CD14-positive monocyte (primary cell): ENCODE measurements around the gene RHOD. TPM values are rescaled to one million over a fixed set of nuclear protein-coding genes. Genes with fewer than 3 reads are reported as not detected.

ENCODE experiments used
- DNase-seq, 3 donors: peaks; one replicate each; pipeline ENCODE4 v3.0.0-alpha.2; 2011 to 2022
- H2AFZ ChIP-seq: 2 replicates; pipeline ENCODE4 v1.6.0; 2012; ENCODE audit warnings: mild to moderate bottlenecking, low read depth, low read length, inconsistent platforms; ENCODE audit not compliant: insufficient read depth, poor library complexity, severe bottlenecking
- H3K27ac ChIP-seq, 2 donors: 1 replicate in 1 of 2; 2 replicates in 1 of 2; pipeline ENCODE4 v1.5.1; 2012 to 2013; ENCODE audit warnings: low read length in 2 of 2, control low read depth in 1 of 2, inconsistent platforms in 1 of 2, low read depth in 1 of 2, mild to moderate bottlenecking in 1 of 2
- H3K27me3 ChIP-seq, 2 donors: one replicate each; pipeline versions ENCODE4 v1.6.0 to v1.6.1; 2011 to 2013; ENCODE audit warnings: low read length in 2 of 2; ENCODE audit not compliant: control insufficient read depth in 2 of 2, insufficient read depth in 2 of 2
- H3K36me3 ChIP-seq, 2 donors: replicated peaks in 1 of 2; 1 replicate in 1 of 2; 2 replicates in 1 of 2; pipeline versions ENCODE4 v1.5.1 to v1.6.1; 2012 to 2013; ENCODE audit warnings: low read length in 2 of 2, control low read depth in 1 of 2, inconsistent platforms in 1 of 2, mild to moderate bottlenecking in 1 of 2; ENCODE audit not compliant: insufficient read depth in 2 of 2, control insufficient read depth in 1 of 2
- H3K4me1 ChIP-seq, 2 donors: 1 replicate in 1 of 2; 2 replicates in 1 of 2; pipeline versions ENCODE4 v1.5.1 to v1.6.1; 2012 to 2013; ENCODE audit warnings: low read length in 2 of 2, control low read depth in 1 of 2, inconsistent platforms in 1 of 2, mild to moderate bottlenecking in 1 of 2, moderate library complexity in 1 of 2; ENCODE audit not compliant: insufficient read depth in 2 of 2, control insufficient read depth in 1 of 2
- H3K4me2 ChIP-seq: replicated peaks from 2 replicates; pipeline ENCODE3; 2012; ENCODE audit warnings: low read length, moderate library complexity, mild to moderate bottlenecking; ENCODE audit not compliant: poor library complexity, severe bottlenecking; ENCODE audit errors: extremely low read depth
- H3K4me3 ChIP-seq, 3 experiments: fragments of 200-600 bp in 1 of 3; sonication (generic) in 1 of 3; replicated peaks in 1 of 3; 1 replicate in 2 of 3; 2 replicates in 1 of 3; pipeline ENCODE4 v1.5.1; 2011 to 2013; ENCODE audit warnings: low read length in 3 of 3, mild to moderate bottlenecking in 3 of 3, control low read depth in 2 of 3, low read depth in 2 of 3, inconsistent platforms in 1 of 3, moderate library complexity in 1 of 3
- H3K79me2 ChIP-seq: 2 replicates; pipeline ENCODE4 v1.6.0; 2012; ENCODE audit warnings: mild to moderate bottlenecking, control low read depth, inconsistent platforms, low read length, moderate library complexity; ENCODE audit not compliant: insufficient read depth
- H3K9ac ChIP-seq: 2 replicates; pipeline ENCODE4 v1.6.0; 2017; ENCODE audit warnings: low read length, mild to moderate bottlenecking; ENCODE audit not compliant: insufficient read depth, poor library complexity, severe bottlenecking
- H3K9me3 ChIP-seq, 2 donors: replicated peaks in 1 of 2; 1 replicate in 1 of 2; 2 replicates in 1 of 2; pipeline versions ENCODE4 v1.5.1 to v1.6.1; 2012 to 2013; ENCODE audit warnings: low read length in 2 of 2, control low read depth in 1 of 2; ENCODE audit not compliant: control insufficient read depth in 1 of 2, insufficient read depth in 1 of 2
- H4K20me1 ChIP-seq: 2 replicates; pipeline ENCODE4 v1.6.0; 2012; ENCODE audit warnings: mild to moderate bottlenecking, low read length, control low read depth, moderate library complexity; ENCODE audit not compliant: insufficient read depth
- H3K27ac Mint-ChIP-seq, 7 donors: one replicate each; pipeline ENCODE4 v1.8.0; 2020; ENCODE audit warnings: mild to moderate bottlenecking in 7 of 7, mixed read lengths in 7 of 7, moderate library complexity in 6 of 7, inconsistent platforms in 2 of 7
- H3K27me3 Mint-ChIP-seq, 3 donors: one replicate each; pipeline ENCODE4 v1.8.0; 2021 to 2022; ENCODE audit warnings: low read depth in 3 of 3, mild to moderate bottlenecking in 3 of 3, mixed read lengths in 3 of 3, moderate library complexity in 3 of 3, inconsistent platforms in 1 of 3
- H3K36me3 Mint-ChIP-seq, 2 donors: one replicate each; pipeline ENCODE4 v1.8.0; 2020; ENCODE audit warnings: mixed read lengths in 2 of 2, inconsistent platforms in 1 of 2, mild to moderate bottlenecking in 1 of 2
- H3K4me1 Mint-ChIP-seq: one replicate; pipeline ENCODE4 v1.8.0; 2020; ENCODE audit warnings: mild to moderate bottlenecking, mixed read lengths
- H3K4me3 Mint-ChIP-seq, 2 donors: one replicate each; pipeline ENCODE4 v1.8.0; 2020; ENCODE audit warnings: mild to moderate bottlenecking in 2 of 2, mixed read lengths in 2 of 2, moderate library complexity in 1 of 2
- H3K9me3 Mint-ChIP-seq, 7 donors: one replicate each; pipeline ENCODE4 v1.8.0; 2020 to 2022; ENCODE audit warnings: mixed read lengths in 7 of 7, mild to moderate bottlenecking in 6 of 7, moderate library complexity in 6 of 7, inconsistent platforms in 2 of 7
- CTCF ChIP-seq: fragments of 200-600 bp; IDR thresholded peaks from one replicate; pipeline ENCODE4 v1.8.0; 2022; ENCODE audit warnings: antibody characterized with exemption, mild to moderate bottlenecking
- WGBS: methylation state at CpG from one replicate; pipeline ENCODE4 v1.1.5; 2013; ENCODE audit warnings: missing lambda C conversion rate; ENCODE audit not compliant: insufficient coverage; 5-methylcytosine and 5-hydroxymethylcytosine counted together
- intact Hi-C, 2 donors: fragments of 100-400 bp; cut with micrococcal nuclease; formaldehyde crosslinking; loops; one replicate each; pipeline versions ENCODE4 v1.15.0 to v1.15.1; 2023
- polyA plus RNA-seq, 3 donors: library from polyadenylated mRNA; depleted of rRNA in 1 of 3; unstranded in 2 of 3; stranded (reverse) in 1 of 3; fragments of 300-500 nt in 2 of 3; fragments of >200 nt in 1 of 3; fragmentation: Illumina TruSeq in 2 of 3; gene quantifications; 1 replicate in 2 of 3; 2 replicates in 1 of 3; pipeline ENCODE4 v1.2.3, GENCODE V29; 2012 to 2021

Gene RHOD
- polyA plus RNA-seq, 3 donors = not detected

- no peak for TF ChIP-seq CTCF
- Mint-ChIP-seq H3K4me3 (no peak overlapping the region), H3K27me3 (peaks cover 67 to 87% (median 76%) of the 10 kb centered on the region in 3 donors), H3K9me3 (peaks cover 0 to 16% (median 9%) of the 10 kb centered on the region in 7 donors), H3K27ac (no peak overlapping the region), H3K36me3 (peaks cover 4% of the 10 kb centered on the region in 2 donors), H3K4me1 (peaks cover 10% of the 10 kb centered on the region)
- peaks cover 5 to 20% of the 10 kb centered on the region in 2 donors for H3K9me3 ChIP-seq
- H3K79me2 ChIP-seq = no peaks in the 10 kb centered on the region
- no peak overlapping the region for H3K9ac ChIP-seq
- no peak overlapping the region for H3K27ac ChIP-seq
- peaks cover 25 to 54% of the 10 kb centered on the region in 2 donors for H3K27me3 ChIP-seq
- H3K4me3 ChIP-seq = no peak overlapping the region
- no peak for DNase-seq
- intact Hi-C loops = no loop called here
- no peak overlapping the region for H2AFZ ChIP-seq
- H4K20me1 ChIP-seq = no peaks in the 10 kb centered on the region
- H3K4me1 ChIP-seq = peaks cover 0 to 5% of the 10 kb centered on the region in 2 donors
- H3K36me3 ChIP-seq = no peaks in the 10 kb centered on the region
- no peak overlapping the region for H3K4me2 ChIP-seq
- WGBS = 80% methylated on average over 2 of the region's 5 CpGs
These were observed 29.7 kb upstream of the RHOD start for GRCh38 chr11:67026941-67027340.

GRCh38 chr11:67027483-67027930, 29.1 kb upstream of the RHOD start:
- TF ChIP-seq CTCF = no peak
- no peak overlapping the region for H3K4me2 ChIP-seq
- Mint-ChIP-seq H3K4me1 (peaks cover 10% of the 10 kb centered on the region), H3K36me3 (peaks cover 2% of the 10 kb centered on the region in 2 donors), H3K4me3 (no peak overlapping the region), H3K27ac (no peak overlapping the region), H3K9me3 (peaks cover 0 to 11% (median 5%) of the 10 kb centered on the region in 7 donors), H3K27me3 (peaks cover 64 to 86% (median 72%) of the 10 kb centered on the region in 3 donors)
- no peak for DNase-seq
- no peak overlapping the region for H3K9ac ChIP-seq
- WGBS = 87% methylated on average over 10 of the region's 12 CpGs
- peaks cover 0 to 16% of the 10 kb centered on the region in 2 donors for H3K9me3 ChIP-seq
- no peak overlapping the region for H3K4me3 ChIP-seq
- intact Hi-C loops = no loop called here
- H3K36me3 ChIP-seq = no peaks in the 10 kb centered on the region
- H3K27me3 ChIP-seq = peaks cover 19 to 48% of the 10 kb centered on the region in 2 donors
- H2AFZ ChIP-seq = no peak overlapping the region
- H3K79me2 ChIP-seq = no peaks in the 10 kb centered on the region
- H3K27ac ChIP-seq = no peak overlapping the region
- H4K20me1 ChIP-seq = no peaks in the 10 kb centered on the region
- H3K4me1 ChIP-seq = peaks cover 0 to 5% of the 10 kb centered on the region in 2 donors
